Left ventricle myocardium superior (tissue), 1 donor: Measurements from ENCODE around the gene EGFLAM. TPM values are rescaled to one million over a fixed set of nuclear protein-coding genes. Genes with fewer than 3 reads are reported as not detected.
"Not testable (repeated sequence)": the region's sequence is repeated elsewhere in the genome, so short reads cannot be mapped to it uniquely, and the experiment has no call there.

Experiments
- ATAC-seq: fragments of 200-7000 bp; cut with Tn5 transposase; one replicate; pipeline ENCODE4 v1.9.1; 2020; ENCODE audit warnings: mild to moderate bottlenecking, moderate library complexity
- DNase-seq: peaks from one replicate; pipeline ENCODE4 v3.0.0-alpha.2; 2020
- intact Hi-C: fragments of 100-400 bp; cut with micrococcal nuclease; formaldehyde crosslinking; loops from one replicate; pipeline ENCODE4 v1.11.0; 2022
- total RNA-seq: library from RNA; stranded (reverse); fragmentation: NEBNext Ultra II Directional; extraction: Animal tissue kit (Norgen Biotek cat#: 25700); gene quantifications from one replicate; pipeline ENCODE4 v1.2.1, GENCODE V29; 2021
- donor health status: DM: no; HTN: yes; CAD: no; lungs with severe emphysema.

The EGFLAM gene
- total RNA-seq, 1 donor from 2014 or later: 7.7 TPM

DNA sequence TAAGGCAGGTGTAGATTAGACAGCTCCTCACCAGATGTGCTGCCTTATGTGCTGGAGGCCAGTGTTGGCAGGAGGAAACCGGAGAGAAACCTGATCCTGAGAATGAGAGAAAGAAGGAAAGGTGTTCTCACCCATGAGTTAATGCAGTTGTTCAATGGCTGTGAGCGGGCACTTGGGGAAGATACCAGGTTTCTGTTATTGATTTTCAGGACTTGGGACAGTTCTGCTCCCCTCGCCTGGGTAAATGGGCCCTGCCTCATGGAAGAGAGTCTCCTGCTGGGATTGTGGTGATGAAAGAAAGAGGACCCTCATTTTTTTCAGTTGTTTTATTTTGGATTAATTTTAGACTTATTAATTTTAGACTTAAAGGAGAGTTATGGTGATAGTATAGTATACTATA lies 59.5 kb downstream of the EGFLAM start:
- intact Hi-C loops: no loop called here
- DNase-seq (no peak), ATAC-seq (no peak)

- no peak for ATAC-seq
- no peak for DNase-seq
- intact Hi-C loops: no loop called here
Measured at GRCh38 chr5:38319491-38319890, 61.1 kb downstream of the EGFLAM start.

DNA sequence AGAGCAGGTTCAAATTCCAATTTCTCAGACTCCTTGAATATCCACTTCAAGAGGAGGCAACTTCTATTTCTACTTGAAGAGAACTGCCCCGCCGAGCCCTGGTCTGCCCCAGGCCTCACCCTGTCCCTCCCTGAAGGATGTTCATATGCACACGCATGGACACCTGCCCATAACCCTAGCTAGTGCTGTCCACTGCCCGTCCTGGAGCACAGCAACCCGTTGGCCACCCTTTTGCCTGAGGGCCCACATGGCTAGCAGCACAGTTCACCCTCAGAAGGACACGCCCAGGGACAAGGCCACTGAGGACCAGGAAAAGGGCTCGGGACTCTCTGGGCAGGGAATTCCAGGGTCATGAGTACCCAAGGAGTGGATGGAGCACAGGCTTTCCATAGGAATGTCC lies 63.6 kb downstream of the EGFLAM start:
- intact Hi-C loops: no loop called here
- no peak for ATAC-seq
- no peak for DNase-seq

GRCh38 chr5:38323645-38324295 lies 65.4 kb downstream of the EGFLAM start:
- ATAC-seq (peak; percentile 70), DNase-seq (no peak)
- intact Hi-C loops: no loop called here

- intact Hi-C loops: no loop called here
- DNase-seq: no peak
- ATAC-seq: no peak
Measured at GRCh38 chr5:38329132-38329715, 70.9 kb downstream of the EGFLAM start.

GRCh38 chr5:38330207-38330606 lies 71.8 kb downstream of the EGFLAM start:
- DNase-seq: no peak
- intact Hi-C loops: no loop called here
- no peak for ATAC-seq

- intact Hi-C loops: no loop called here
- no peak for DNase-seq
- no peak for ATAC-seq
Measured at GRCh38 chr5:38331831-38332230, 73.5 kb downstream of the EGFLAM start.

DNA sequence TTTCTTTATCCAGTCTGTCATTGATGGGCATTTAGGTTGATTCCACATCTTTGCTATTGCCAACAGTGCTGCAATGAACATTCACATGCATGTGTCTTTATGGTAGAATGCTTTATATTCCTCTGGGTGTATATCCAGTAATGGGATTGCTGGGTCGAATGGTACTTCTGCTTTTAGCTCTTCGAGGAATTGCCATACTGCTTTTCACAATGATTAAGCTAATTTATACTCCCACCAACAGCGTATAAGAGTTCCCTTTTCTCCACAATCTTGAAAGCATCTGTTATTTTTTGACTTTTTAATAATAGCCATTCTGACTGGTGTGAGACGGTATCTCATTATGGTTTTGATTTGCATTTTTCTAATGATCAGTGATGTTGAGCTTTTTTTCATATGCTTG lies 74.8 kb downstream of the EGFLAM start:
- intact Hi-C loops, DNase-seq, ATAC-seq: not testable (repeated sequence)

DNA sequence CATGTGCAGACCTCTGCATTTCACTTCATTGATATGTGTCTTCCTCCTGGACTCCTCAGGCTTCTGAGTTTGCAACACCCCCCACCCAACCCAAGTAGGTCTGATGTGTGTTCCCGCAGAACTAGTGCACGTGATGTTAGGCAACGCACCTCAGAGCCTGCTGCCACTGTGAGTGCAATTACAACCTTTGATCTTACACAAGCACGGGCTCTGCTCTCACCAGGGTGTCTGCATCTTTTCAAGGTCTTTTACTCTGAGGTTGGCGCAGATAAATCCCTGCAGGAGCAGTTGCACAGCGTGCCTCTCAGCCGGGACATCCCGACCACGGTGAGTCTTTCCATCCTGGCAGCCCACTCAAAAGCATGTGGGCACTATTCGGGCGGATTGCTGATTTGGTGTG lies 80.1 kb downstream of the EGFLAM start:
- no peak for DNase-seq
- ATAC-seq: no peak
- intact Hi-C loops: no loop called here

DNA sequence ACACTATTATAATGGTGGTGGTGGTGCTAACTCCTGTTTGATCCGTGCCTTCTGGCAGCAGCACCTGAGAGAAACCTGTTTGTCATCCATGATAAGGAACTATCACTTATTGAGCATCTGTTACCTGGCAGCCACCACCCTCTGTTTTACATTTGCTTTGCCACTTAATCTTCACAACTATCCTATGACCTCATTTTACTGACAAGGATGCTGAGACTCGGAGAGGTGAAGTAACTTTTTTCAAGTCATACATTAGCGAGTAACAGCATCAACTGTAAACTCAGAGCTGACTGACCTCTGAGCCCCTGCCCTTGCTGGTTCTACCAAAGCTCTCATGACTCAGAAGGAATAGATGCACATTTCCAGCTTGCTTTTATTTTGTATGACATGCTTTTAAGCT lies 81.1 kb downstream of the EGFLAM start:
- no peak for ATAC-seq
- DNase-seq: no peak
- intact Hi-C loops: no loop called here

GRCh38 chr5:38341056-38341455 lies 82.7 kb downstream of the EGFLAM start:
- DNase-seq (no peak), ATAC-seq (no peak)
- intact Hi-C loops: no loop called here

- intact Hi-C loops: no loop called here
- DNase-seq (no peak), ATAC-seq (no peak)
Measured at GRCh38 chr5:38341641-38342040, 83.3 kb downstream of the EGFLAM start.

GRCh38 chr5:38342261-38342660 lies 83.9 kb downstream of the EGFLAM start:
- intact Hi-C loops: no loop called here
- no peak for ATAC-seq

GRCh38 chr5:38344891-38345290 lies 86.5 kb downstream of the EGFLAM start:
- ATAC-seq (no peak), DNase-seq (no peak)
- intact Hi-C loops: no loop called here

More at GRCh38 chr5:38342261-38342660, 83.9 kb downstream of the EGFLAM start:
- no peak for DNase-seq

DNA sequence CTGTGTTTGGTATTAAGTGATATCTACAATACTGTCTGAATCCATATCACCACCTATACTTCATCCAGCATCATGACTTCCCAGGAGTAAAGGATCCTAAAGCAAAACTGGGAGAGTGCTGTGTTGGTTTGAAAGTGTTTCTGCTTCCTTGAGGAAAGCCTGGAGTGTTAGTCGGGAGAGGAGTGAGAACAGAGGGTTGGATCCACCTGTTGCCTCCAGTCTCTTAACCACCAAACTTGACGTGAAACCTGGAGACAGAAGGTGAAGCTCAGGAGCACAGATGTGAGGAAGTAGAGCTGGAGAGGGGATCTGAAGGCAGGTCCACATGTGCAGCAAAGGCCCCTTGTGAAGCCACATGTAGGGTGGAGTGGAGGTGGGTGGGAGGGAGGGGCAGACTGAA lies 88.2 kb downstream of the EGFLAM start:
- intact Hi-C loops: no loop called here
- DNase-seq: no peak
- ATAC-seq: no peak

- intact Hi-C loops: no loop called here
- ATAC-seq (no peak), DNase-seq (no peak)
Measured at GRCh38 chr5:38347040-38347763, 88.8 kb downstream of the EGFLAM start.

DNA sequence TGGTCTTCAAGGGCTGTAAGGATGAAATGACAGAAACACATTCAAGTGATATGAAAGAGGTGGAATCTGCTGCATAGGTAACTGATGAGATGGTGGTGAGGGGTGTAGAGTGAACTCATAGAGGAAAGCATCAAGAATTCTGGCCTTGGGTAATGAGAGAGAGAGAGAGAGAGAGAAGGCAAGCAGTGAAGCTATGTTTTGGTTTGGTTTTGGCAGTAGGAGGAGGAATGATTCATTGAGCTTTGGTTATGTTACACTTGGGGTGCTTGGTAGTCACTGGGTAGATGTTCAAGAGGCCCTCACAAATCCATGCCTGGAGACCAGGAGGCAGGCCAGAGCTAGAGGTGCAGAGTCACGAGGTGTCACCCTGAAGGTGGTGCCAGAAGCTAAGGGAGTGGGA lies 89.5 kb downstream of the EGFLAM start:
- ATAC-seq: no peak
- intact Hi-C loops: no loop called here

DNA sequence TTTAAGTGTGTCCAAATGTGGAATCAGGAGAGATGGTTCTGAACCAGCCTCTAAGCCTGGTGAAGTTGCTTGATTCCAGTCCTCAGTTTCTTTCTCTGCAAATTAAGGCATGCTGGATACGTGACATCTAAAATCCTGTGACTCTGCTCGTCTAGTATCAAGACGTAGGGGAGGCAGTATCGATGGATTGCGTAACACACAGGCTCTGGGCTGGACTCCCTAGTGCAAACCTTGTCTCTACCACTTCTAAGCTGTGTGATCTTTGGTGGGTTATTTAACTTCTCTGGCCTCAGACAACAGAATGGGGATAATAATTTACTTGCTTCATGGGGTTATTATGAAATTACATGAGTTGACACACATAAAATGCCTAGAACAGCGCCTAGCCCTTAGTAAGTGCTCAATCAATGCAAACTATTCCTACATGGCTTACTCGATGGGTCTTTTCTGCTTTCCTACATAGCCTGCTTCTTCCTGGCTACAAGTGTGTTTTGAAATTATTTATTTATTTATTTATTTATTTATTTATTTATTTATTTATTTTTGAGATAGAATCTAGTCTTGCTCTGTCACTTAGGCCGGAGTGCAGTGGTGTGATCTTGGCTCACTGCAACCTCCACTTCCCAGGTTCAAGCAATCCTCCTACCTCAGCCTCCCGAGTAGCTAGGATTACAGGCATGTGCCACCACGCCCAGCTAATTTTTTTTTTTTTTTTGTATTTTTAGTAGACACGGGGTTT lies 102.1 kb downstream of the EGFLAM start:
- no peak for ATAC-seq
- no peak for DNase-seq
- intact Hi-C loops: no loop called here

More for the DNA sequence above, 89.5 kb downstream of the EGFLAM start:
- DNase-seq: no peak

DNA sequence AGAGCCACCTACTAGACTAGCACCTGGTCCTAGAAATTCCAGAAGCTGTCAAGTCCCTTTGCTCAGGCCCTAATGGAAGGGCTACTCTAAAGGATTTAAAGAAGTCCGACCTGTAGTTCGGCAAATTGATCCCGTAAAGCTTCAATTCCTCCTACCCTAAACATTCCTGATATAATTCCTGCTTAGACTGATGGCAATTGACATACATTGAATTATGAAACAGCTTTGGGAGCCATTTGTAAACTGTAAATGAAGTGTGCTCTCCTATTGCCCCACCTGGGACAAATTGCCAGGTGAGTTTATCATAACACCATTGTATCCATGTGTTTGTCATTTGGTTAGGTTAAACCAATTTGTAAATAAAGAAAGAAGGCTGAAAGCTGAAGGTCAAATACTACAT lies 104.4 kb downstream of the EGFLAM start:
- ATAC-seq: no peak
- DNase-seq: no peak
- intact Hi-C loops: no loop called here

DNA sequence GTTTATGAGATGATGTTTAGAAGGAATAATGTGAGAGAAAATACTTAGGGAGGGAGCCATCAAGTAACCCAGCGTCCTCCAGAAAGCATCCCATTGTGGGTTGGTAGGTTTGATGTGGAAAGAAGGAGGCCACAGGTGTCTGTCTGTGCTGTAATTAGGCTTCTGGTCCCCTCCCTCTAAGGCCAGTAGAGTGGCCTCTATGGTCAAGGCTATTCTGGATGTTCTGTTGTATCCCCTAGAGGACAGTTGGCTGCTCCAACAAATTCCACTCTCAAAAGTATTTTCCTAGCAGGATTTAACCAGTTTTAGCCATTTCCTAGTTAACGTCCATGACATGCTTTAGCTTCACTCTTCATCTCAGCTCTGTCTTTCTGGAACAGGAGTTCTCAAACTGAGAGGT lies 106.5 kb downstream of the EGFLAM start:
- ATAC-seq (no peak), DNase-seq (no peak)
- intact Hi-C loops: no loop called here
